AG09319 (cell line): ENCODE measurements around the gene CACNA2D3.

ENCODE experiments used
- DNase-seq: peaks from one replicate; pipeline ENCODE4 v3.0.0-alpha.2; 2010; ENCODE audit warnings: low read depth; ENCODE audit errors: extremely low read depth
- TF ChIP-seq, protein P1 (sequence below): IDR thresholded peaks from 2 replicates; pipeline ENCODE4 v1.5.1; 2011; ENCODE audit warnings: low read depth, mild to moderate bottlenecking, inconsistent platforms, low read length, moderate library complexity

Gene CACNA2D3

DNA sequence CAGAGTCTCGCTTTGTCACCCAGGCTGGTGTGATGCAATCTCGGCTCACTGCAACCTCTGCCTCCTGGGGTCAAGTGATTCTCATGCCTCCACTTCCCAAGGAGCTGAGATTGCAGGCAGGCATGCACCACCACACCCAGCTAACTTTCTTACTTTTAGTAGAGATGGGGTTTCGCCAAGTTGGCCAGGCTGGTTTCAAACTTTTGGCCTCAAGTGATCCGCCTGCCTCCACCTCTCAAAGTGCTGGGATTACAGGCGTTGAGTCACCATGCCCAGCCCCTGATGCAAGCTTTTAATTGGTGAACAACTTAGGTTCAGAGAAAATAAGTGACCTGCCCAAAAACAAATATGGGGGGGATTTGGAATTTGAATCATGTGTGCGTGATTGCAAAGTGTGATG is 559.4 kb downstream of the CACNA2D3 start:
- DNase-seq: peak; percentile 87

DNA sequence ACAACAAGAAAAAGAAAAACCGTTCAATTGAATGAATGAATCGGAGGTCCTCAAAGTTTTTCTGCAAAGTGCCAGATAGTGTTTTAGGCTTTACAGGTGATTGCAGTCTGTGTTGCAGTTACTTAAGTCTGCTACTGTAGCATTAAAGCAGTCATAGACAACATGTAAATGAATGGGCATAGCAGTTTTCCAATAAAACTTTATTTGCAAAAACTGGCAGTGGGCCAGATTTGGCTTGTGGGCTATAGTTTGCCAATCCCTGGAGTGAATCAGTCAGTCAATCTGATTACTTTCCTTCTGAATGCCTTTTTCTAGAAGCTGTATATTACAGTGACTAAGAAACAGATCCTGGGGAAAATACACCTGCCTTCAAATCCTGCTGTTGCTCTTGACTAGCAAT is 562.9 kb downstream of the CACNA2D3 start:
- TF ChIP-seq, protein P1, sequence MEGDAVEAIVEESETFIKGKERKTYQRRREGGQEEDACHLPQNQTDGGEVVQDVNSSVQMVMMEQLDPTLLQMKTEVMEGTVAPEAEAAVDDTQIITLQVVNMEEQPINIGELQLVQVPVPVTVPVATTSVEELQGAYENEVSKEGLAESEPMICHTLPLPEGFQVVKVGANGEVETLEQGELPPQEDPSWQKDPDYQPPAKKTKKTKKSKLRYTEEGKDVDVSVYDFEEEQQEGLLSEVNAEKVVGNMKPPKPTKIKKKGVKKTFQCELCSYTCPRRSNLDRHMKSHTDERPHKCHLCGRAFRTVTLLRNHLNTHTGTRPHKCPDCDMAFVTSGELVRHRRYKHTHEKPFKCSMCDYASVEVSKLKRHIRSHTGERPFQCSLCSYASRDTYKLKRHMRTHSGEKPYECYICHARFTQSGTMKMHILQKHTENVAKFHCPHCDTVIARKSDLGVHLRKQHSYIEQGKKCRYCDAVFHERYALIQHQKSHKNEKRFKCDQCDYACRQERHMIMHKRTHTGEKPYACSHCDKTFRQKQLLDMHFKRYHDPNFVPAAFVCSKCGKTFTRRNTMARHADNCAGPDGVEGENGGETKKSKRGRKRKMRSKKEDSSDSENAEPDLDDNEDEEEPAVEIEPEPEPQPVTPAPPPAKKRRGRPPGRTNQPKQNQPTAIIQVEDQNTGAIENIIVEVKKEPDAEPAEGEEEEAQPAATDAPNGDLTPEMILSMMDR: no peak
- no peak for DNase-seq

More for the DNA sequence above, 559.4 kb downstream of the CACNA2D3 start:
- TF ChIP-seq, protein P1: no peak

DNA sequence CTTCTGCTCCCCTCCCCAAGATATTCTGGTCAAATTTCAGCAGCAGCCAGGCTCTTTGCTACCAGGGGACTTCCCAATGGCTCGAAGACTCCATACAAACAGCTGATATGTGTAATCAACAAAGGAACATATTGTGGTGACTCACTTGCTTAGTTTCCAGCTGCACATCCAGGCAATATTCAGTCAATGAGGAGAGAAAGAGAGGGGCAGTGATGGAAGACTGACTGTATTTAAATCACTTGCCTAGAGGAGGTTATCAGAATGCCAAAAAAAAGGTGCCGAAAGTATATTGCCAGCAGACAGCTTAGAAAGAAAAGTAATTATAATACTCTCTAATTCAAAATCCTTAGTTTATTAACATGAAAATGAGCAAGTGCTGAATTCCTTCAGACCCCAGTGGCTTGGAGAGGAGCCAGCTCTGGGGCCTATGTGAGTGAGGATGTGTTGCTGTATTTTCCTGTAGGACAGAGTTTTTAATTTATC is 569.0 kb downstream of the CACNA2D3 start:
- no peak for DNase-seq
- TF ChIP-seq, protein P1: no peak

DNA sequence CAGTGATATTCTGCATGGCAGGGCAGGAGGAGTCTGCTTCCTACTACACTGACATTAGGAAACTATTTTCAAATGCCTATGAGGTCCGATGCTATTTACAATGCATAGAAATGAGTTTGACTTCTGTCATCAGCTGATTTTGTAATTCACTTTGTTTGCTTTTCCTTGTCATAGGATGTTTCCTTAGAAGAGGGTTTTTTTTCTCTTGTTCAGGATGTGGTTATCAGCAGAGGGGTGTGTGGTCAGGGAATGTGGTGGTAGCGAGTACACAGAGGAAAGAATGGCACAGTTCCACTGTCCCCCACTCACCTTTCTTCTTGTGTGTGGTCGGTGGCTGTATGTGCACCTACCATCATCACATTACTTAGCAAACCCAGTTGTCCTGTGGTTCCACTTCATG is 574.0 kb downstream of the CACNA2D3 start:
- TF ChIP-seq, protein P1: no peak

DNA sequence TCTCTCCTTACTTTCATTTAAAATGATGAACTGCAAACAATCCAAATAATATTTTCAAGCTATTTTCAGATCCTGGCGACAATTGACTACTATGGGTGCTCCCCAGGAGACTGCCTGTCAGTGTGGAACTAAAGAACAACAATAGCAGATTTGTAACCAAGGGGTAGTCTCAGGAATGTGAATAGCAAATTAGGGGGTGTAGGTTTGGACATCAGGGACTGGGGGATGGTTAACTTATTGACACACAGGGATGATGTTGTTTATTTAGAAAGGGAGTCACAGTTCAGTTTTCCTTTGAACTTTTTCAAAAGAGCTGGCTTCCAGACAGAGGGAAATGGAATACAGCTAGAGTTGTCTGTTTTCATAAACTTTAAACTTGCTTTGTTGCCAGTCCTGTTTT is 575.7 kb downstream of the CACNA2D3 start:
- TF ChIP-seq, protein P1: no peak
- DNase-seq: no peak

More for the DNA sequence above, 574.0 kb downstream of the CACNA2D3 start:
- no peak for DNase-seq

DNA sequence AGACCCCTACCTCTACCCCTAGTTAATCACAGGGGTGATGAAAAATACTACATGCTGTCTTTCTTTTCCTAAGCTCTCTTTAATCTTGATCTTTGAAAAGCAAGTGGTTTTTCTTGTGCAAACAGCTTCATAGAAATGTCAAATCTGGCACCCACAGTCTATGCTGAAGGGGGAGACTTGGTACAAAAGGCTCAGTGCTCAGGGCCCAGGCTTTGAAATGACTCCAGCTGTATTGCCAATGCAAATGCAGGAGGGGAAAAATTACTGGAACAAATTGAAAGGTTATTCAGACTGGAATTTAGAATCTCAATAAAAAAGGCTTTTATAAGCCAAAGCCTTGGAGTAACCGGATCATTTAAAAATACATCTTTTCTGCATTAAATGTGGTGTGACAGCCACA is 581.6 kb downstream of the CACNA2D3 start:
- DNase-seq: no peak

DNA sequence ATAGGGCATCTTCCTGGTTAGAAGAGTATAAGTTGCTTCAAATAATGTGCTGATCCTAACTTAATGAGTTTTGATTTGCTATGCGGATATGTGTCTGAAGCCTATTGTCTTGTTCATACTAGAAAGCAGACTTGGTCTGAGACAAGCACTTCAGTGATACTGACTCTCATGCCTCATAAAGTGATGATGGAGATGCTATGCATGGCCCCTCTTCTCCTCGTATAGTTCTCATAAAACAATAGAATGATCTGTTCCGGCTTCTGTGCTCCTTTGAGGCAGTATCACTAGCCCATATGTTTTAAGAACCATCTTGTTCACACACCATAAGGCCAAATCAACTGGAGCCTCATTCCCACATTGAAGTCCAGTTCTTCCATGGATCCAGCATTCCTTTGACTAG is 583.4 kb downstream of the CACNA2D3 start:
- DNase-seq: no peak
- TF ChIP-seq, protein P1: no peak

More for the DNA sequence above, 581.6 kb downstream of the CACNA2D3 start:
- TF ChIP-seq, protein P1: no peak
